Naive thymus-derived CD4-positive, alpha-beta T cell (primary cell): ENCODE measurements around the gene VCAN. TPM values are rescaled to one million over a fixed set of nuclear protein-coding genes. Genes with fewer than 3 reads are reported as not detected.

Experiments
- ATAC-seq: fragments of 150-1000 bp; cut with Tn5 transposase; 2 replicates; pipeline ENCODE4 v1.10.0; 2021; ENCODE audit warnings: mild to moderate bottlenecking, moderate library complexity
- CTCF ChIA-PET: fragments of 350-600 bp; sonication (Branson Sonifier 250); formaldehyde crosslinking; loops from one replicate; lab custom pipeline; 2021; ENCODE audit warnings: antibody characterized with exemption; lab: Charles Lee
- POLR2A ChIA-PET: fragments of 350-600 bp; sonication (Branson Sonifier 250); formaldehyde crosslinking; loops from one replicate; lab custom pipeline; 2021; ENCODE audit warnings: antibody characterized with exemption, inconsistent platforms; lab: Charles Lee
- DNase-seq, 9 donors: peaks; one replicate each; pipeline versions ENCODE4 v3.0.0 to v3.0.0-alpha.2; 2020 to 2022; ENCODE audit warnings: mixed read lengths in 1 of 9
- H3K27ac ChIP-seq: one replicate; pipeline ENCODE4 v1.7.0; 2013; ENCODE audit warnings: mild to moderate bottlenecking, low read depth, low read length, moderate library complexity
- H3K27me3 ChIP-seq, 2 donors: one replicate each; pipeline ENCODE4 v1.7.0; 2013; ENCODE audit warnings: low read length in 2 of 2, mild to moderate bottlenecking in 2 of 2, moderate library complexity in 2 of 2; ENCODE audit not compliant: control insufficient read depth in 2 of 2, insufficient read depth in 2 of 2
- H3K36me3 ChIP-seq, 3 experiments: 1 replicate in 2 of 3; 2 replicates in 1 of 3; pipeline ENCODE4 v1.7.0; 2013; ENCODE audit warnings: low read length in 3 of 3, mild to moderate bottlenecking in 3 of 3, moderate library complexity in 1 of 3; ENCODE audit not compliant: insufficient read depth in 3 of 3, control insufficient read depth in 2 of 3
- H3K4me1 ChIP-seq, 2 donors: one replicate each; pipeline ENCODE4 v1.7.0; 2013; ENCODE audit warnings: low read length in 2 of 2, mild to moderate bottlenecking in 2 of 2, moderate library complexity in 1 of 2; ENCODE audit not compliant: control insufficient read depth in 2 of 2, insufficient read depth in 2 of 2
- H3K4me3 ChIP-seq: 2 replicates; pipeline ENCODE4 v1.7.0; 2013; ENCODE audit warnings: mild to moderate bottlenecking, low read length
- H3K9me3 ChIP-seq, 3 experiments: 1 replicate in 2 of 3; 2 replicates in 1 of 3; pipeline ENCODE4 v1.7.0; 2013; ENCODE audit warnings: low read length in 3 of 3; ENCODE audit not compliant: control insufficient read depth in 2 of 3
- H3K27ac Mint-ChIP-seq, 9 donors: one replicate each; pipeline ENCODE4 v1.8.0; 2020 to 2022; ENCODE audit warnings: mixed read lengths in 9 of 9, mild to moderate bottlenecking in 8 of 9, moderate library complexity in 5 of 9, inconsistent platforms in 2 of 9
- H3K27me3 Mint-ChIP-seq, 5 donors: one replicate each; pipeline ENCODE4 v1.8.0; 2021 to 2022; ENCODE audit warnings: mixed read lengths in 5 of 5, mild to moderate bottlenecking in 1 of 5
- H3K36me3 Mint-ChIP-seq, 5 donors: one replicate each; pipeline ENCODE4 v1.8.0; 2020 to 2022; ENCODE audit warnings: mixed read lengths in 5 of 5, mild to moderate bottlenecking in 3 of 5, inconsistent platforms in 1 of 5
- H3K4me1 Mint-ChIP-seq, 7 donors: one replicate each; pipeline ENCODE4 v1.8.0; 2020 to 2022; ENCODE audit warnings: mixed read lengths in 7 of 7, mild to moderate bottlenecking in 3 of 7, inconsistent platforms in 1 of 7
- H3K4me3 Mint-ChIP-seq, 10 donors: one replicate each; pipeline ENCODE4 v1.8.0; 2020 to 2022; ENCODE audit warnings: mild to moderate bottlenecking in 10 of 10, mixed read lengths in 10 of 10, moderate library complexity in 6 of 10, inconsistent platforms in 2 of 10
- H3K9me3 Mint-ChIP-seq, 11 donors: one replicate each; pipeline ENCODE4 v1.8.0; 2020 to 2022; ENCODE audit warnings: mixed read lengths in 11 of 11, mild to moderate bottlenecking in 4 of 11, inconsistent platforms in 1 of 11, moderate library complexity in 1 of 11
- intact Hi-C, 2 donors: fragments of 100-400 bp; cut with micrococcal nuclease; formaldehyde crosslinking; loops; one replicate each; pipeline ENCODE4 v1.15.1; 2023
- polyA plus RNA-seq, 2 donors: library from polyadenylated mRNA; unstranded; fragments of 300-500 nt; fragmentation: Illumina TruSeq; gene quantifications; one replicate each; pipeline ENCODE4 v1.2.3, GENCODE V29; 2021
- total RNA-seq, 6 experiments: library from RNA in 5 of 6; stranded (reverse) in 5 of 6; gene quantifications; 1 replicate in 5 of 6; 2 replicates in 1 of 6; pipeline ENCODE4 v1.2.3 and lab custom pipeline; 2021 to 2026

Gene VCAN
- total and polyA plus RNA-seq, 7 experiments from 2014 or later = 0.28 to 563 (median 1.1) TPM

DNA sequence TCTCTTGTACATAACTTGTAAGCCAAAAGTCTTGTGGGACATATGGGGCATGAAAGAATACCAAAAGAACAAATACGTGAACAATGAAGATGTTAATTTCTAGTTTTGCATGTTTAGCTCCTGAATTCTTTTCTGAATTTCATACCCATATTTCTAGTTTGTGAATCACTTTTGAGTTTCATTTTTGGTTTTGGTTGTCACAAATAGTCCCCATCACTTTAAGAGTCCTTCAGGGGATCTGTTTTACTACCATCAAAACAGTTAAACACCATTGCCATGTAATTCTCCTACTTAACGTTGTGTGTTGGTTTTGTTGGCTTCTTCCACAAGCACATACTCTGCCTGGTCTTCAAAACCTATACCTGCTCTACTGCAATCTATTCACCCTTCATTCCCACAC, 27.0 kb downstream of the VCAN start:
- H3K9me3 ChIP-seq = no peaks in the 10 kb centered on the region
- no peak overlapping the region for H3K4me3 ChIP-seq
- H3K4me1 Mint-ChIP-seq = peaks cover 0 to 2% (median 0%) of the 10 kb centered on the region in 7 donors
- ChIA-PET POLR2A (no interaction called here), CTCF (no interaction called here)
- H3K36me3 ChIP-seq = peaks cover 0 to 6% (median 0%) of the 10 kb centered on the region in 3 experiments
- intact Hi-C loops = no loop called here
- no peaks in the 10 kb centered on the region for H3K36me3 Mint-ChIP-seq
- H3K27me3 Mint-ChIP-seq = peaks cover 2 to 29% (median 9%) of the 10 kb centered on the region in 5 donors
- H3K27me3 ChIP-seq = no peaks in the 10 kb centered on the region
- no peak overlapping the region for H3K27ac ChIP-seq
- H3K4me1 ChIP-seq = no peaks in the 10 kb centered on the region
- H3K9me3 Mint-ChIP-seq = peaks cover 0 to 3% (median 0%) of the 10 kb centered on the region in 11 donors
- no peak overlapping the region for H3K4me3 Mint-ChIP-seq
- ATAC-seq (no peak), DNase-seq (no peak)
- H3K27ac Mint-ChIP-seq = no peak overlapping the region

DNA sequence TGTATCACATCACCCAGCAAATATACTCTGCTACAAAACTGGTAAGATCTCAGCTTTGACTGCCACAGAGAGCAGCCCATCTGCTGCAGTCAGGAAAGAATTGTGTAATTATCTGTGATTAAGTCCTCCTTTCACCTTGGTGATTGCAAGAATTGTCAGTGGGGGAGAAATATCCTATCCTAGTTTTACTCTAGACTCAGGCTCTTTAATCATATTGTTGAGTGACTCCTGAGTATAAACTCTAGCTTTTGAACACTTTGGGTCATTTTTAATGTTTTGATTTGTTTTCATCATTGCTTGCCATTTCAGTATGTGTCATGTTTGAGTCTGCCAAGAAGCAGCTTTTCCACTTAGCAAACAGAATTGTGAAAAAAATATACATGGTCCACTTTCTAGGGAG, 32.1 kb downstream of the VCAN start:
- Mint-ChIP-seq H3K9me3 (peaks cover 0 to 6% (median 5%) of the 10 kb centered on the region in 11 donors), H3K27ac (no peak overlapping the region), H3K27me3 (peaks cover 0 to 25% (median 10%) of the 10 kb centered on the region in 5 donors), H3K4me3 (no peak overlapping the region), H3K4me1 (peaks cover 0 to 2% (median 0%) of the 10 kb centered on the region in 7 donors), H3K36me3 (peaks cover 0 to 5% (median 0%) of the 10 kb centered on the region in 5 donors)
- ChIA-PET CTCF (no interaction called here), POLR2A (no interaction called here)
- H3K36me3 ChIP-seq = peaks cover 0 to 6% (median 0%) of the 10 kb centered on the region in 3 experiments
- no peaks in the 10 kb centered on the region for H3K27me3 ChIP-seq
- intact Hi-C loops = no loop called here
- ATAC-seq (no peak), DNase-seq (no peak)
- no peak overlapping the region for H3K27ac ChIP-seq
- no peaks in the 10 kb centered on the region for H3K9me3 ChIP-seq
- H3K4me3 ChIP-seq = no peak overlapping the region
- H3K4me1 ChIP-seq = no peaks in the 10 kb centered on the region

DNA sequence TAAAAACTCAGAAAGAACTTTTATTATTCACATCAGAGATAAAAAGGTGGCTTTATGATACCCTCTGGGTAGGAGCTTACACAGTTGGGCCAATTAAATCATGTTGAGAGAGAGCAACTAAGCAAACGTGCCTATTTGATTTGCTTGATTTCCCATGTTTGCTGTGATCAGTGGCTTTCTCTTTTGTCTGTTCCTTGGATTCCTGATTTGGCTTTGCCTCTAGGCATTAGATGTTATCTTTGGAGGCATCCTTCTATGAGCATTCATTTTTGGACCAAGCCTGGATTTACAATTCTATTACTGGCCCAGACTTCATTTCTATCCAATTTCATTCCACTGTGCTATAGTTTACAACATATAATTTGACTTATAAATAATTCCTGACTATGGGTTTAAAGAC, 35.9 kb downstream of the VCAN start:
- ChIA-PET POLR2A (no interaction called here), CTCF (interaction anchor here (0.5 kb wide), 1 partner anchor 1167 kb away, joined by 4 read pairs; no protein-coding TSS in a partner anchor)
- intact Hi-C loops = no loop called here
- DNase-seq (no peak), ATAC-seq (no peak)
- peaks cover 0 to 15% (median 7%) of the 10 kb centered on the region in 5 donors for H3K27me3 Mint-ChIP-seq
- peaks cover 0 to 6% (median 5%) of the 10 kb centered on the region in 11 donors for H3K9me3 Mint-ChIP-seq
- Histone ChIP-seq H3K9me3 (no peaks in the 10 kb centered on the region), H3K27me3 (no peaks in the 10 kb centered on the region), H3K27ac (no peak overlapping the region), H3K36me3 (peaks cover 0 to 6% (median 0%) of the 10 kb centered on the region in 3 experiments), H3K4me1 (no peaks in the 10 kb centered on the region), H3K4me3 (no peak overlapping the region)
- peaks cover 0 to 5% (median 0%) of the 10 kb centered on the region in 5 donors for H3K36me3 Mint-ChIP-seq
- no peak overlapping the region for H3K27ac Mint-ChIP-seq
- H3K4me1 Mint-ChIP-seq = no peaks in the 10 kb centered on the region
- no peak overlapping the region for H3K4me3 Mint-ChIP-seq

DNA sequence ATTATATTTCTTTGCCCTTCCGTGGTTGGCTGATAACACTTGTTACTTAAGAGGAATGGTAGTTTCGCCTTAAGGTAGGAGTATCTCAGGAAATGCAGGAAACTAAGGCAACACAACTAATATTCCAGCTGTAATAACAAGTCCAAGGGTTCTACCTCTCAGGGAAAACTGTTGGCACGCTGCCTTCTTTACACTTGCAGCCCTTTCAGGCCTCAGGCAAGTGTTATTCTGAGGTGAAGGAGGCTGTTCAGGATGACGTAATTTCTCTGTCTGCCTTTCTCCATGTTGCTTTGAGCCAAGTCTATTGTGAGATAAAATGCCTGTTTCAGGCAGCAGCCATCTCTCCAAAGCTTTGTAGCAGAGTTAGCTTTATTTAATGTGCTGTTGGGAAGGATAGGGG, 38.0 kb downstream of the VCAN start:
- no peak for DNase-seq
- Histone ChIP-seq H3K27ac (no peak overlapping the region), H3K36me3 (no peaks in the 10 kb centered on the region), H3K9me3 (no peaks in the 10 kb centered on the region), H3K4me3 (no peak overlapping the region), H3K4me1 (no peaks in the 10 kb centered on the region), H3K27me3 (no peaks in the 10 kb centered on the region)
- no peaks in the 10 kb centered on the region for H3K4me1 Mint-ChIP-seq
- CTCF ChIA-PET = no interaction called here
- ATAC-seq = no peak
- H3K27ac Mint-ChIP-seq = no peak overlapping the region
- H3K4me3 Mint-ChIP-seq = no peak overlapping the region
- peaks cover 0 to 6% (median 5%) of the 10 kb centered on the region in 11 donors for H3K9me3 Mint-ChIP-seq
- POLR2A ChIA-PET = no interaction called here
- H3K27me3 Mint-ChIP-seq = peaks cover 0 to 7% (median 5%) of the 10 kb centered on the region in 5 donors
- peaks cover 0 to 5% (median 0%) of the 10 kb centered on the region in 5 donors for H3K36me3 Mint-ChIP-seq
- intact Hi-C loops = no loop called here

DNA sequence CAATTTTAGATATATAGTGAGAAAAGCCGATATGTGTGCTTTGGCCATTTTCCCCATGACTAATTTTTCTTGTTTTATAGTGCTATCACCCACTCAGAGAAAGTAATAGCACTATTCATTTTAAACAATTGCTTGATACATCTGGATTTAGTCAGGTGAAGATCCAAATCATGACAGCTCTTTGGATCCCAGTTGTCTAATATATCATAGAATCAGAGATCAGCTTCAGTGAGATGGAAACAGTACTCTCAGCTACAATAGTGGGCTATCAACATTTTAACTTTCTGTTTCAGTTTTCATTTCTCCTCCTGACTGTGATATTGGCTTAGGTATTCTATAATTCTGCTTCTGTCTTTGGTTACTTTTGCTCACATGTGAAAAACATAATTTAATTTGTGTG, 38.7 kb downstream of the VCAN start:
- Histone ChIP-seq H3K9me3 (no peaks in the 10 kb centered on the region), H3K27me3 (no peaks in the 10 kb centered on the region), H3K36me3 (no peaks in the 10 kb centered on the region), H3K4me3 (no peak overlapping the region), H3K4me1 (no peaks in the 10 kb centered on the region), H3K27ac (no peak overlapping the region)
- Mint-ChIP-seq H3K36me3 (peaks cover 0 to 5% (median 0%) of the 10 kb centered on the region in 5 donors), H3K4me3 (no peak overlapping the region), H3K27me3 (peaks cover 0 to 7% (median 4%) of the 10 kb centered on the region in 5 donors), H3K4me1 (no peaks in the 10 kb centered on the region), H3K9me3 (peaks cover 0 to 6% (median 3%) of the 10 kb centered on the region in 11 donors), H3K27ac (no peak overlapping the region)
- ChIA-PET POLR2A (no interaction called here), CTCF (no interaction called here)
- ATAC-seq = no peak
- no peak for DNase-seq
- intact Hi-C loops = no loop called here

DNA sequence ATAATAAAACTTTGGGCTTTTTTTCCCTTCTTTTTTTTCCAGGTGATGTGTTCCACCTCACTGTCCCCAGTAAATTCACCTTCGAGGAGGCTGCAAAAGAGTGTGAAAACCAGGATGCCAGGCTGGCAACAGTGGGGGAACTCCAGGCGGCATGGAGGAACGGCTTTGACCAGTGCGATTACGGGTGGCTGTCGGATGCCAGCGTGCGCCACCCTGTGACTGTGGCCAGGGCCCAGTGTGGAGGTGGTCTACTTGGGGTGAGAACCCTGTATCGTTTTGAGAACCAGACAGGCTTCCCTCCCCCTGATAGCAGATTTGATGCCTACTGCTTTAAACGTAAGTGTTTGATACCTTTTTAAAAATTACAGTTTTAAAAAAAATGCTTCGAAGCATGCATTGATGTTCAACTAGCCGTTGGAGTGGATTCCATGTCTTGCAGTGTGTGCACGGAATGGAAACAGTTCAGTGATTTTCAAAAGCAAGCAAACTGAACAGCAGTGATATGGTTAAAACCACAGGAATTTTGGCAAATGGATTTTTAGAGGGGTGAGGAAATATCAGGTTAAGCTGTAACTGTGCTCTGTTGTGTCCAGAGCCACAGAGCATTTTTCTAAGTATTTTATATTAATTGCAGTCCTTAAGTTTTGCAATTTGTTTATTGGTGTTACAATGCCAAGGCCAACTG, 40.7 kb downstream of the VCAN start:
- no peaks in the 10 kb centered on the region for H3K4me1 Mint-ChIP-seq

DNA sequence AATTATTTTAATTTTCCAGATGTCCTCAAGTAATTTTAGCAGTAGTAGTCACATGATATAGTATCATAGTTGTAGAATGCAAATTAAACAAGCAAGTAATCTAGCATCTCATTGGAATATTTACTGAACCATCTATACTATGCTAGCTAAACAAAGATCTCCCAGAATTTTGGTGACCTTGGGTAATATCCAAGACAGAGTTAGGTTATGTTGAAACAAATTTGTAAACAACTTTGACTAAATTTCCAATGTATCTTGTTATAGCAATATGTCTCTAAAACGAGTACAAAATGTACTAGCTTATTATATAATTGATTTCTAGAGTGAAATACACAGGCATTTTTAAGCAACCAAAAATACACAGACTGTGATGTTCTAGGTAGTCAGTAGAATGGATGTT, 41.5 kb downstream of the VCAN start:
- Mint-ChIP-seq H3K27me3 (peaks cover 3 to 15% (median 10%) of the 10 kb centered on the region in 5 donors), H3K4me3 (no peak overlapping the region), H3K36me3 (no peaks in the 10 kb centered on the region), H3K9me3 (no peaks in the 10 kb centered on the region), H3K27ac (no peak overlapping the region), H3K4me1 (no peaks in the 10 kb centered on the region)
- H3K4me1 ChIP-seq = no peaks in the 10 kb centered on the region
- H3K9me3 ChIP-seq = no peaks in the 10 kb centered on the region
- H3K27ac ChIP-seq = no peak overlapping the region
- no peaks in the 10 kb centered on the region for H3K36me3 ChIP-seq
- no peak overlapping the region for H3K4me3 ChIP-seq
- no peak for DNase-seq
- intact Hi-C loops = no loop called here
- H3K27me3 ChIP-seq = no peaks in the 10 kb centered on the region
- no peak for ATAC-seq
- ChIA-PET POLR2A (no interaction called here), CTCF (no interaction called here)

More for the DNA sequence above, 40.7 kb downstream of the VCAN start:
- Mint-ChIP-seq H3K36me3 (no peaks in the 10 kb centered on the region), H3K27me3 (peaks cover 3 to 17% (median 10%) of the 10 kb centered on the region in 5 donors), H3K4me3 (no peak overlapping the region), H3K27ac (no peak overlapping the region), H3K9me3 (no peaks in the 10 kb centered on the region)
- ChIA-PET CTCF (no interaction called here), POLR2A (no interaction called here)
- no peak for DNase-seq
- no peaks in the 10 kb centered on the region for H3K4me1 ChIP-seq
- H3K27me3 ChIP-seq = no peaks in the 10 kb centered on the region
- H3K27ac ChIP-seq = no peak overlapping the region
- intact Hi-C loops = no loop called here
- no peaks in the 10 kb centered on the region for H3K36me3 ChIP-seq
- H3K9me3 ChIP-seq = no peaks in the 10 kb centered on the region
- no peak for ATAC-seq
- no peak overlapping the region for H3K4me3 ChIP-seq
